Inflammatory macrophage treated with lipopolysaccharide for 1 hour (primary cell): Measurements from ENCODE around the gene EVPL.
A peak's percentile ranks its signal among the peaks of the same experiment; 100 is the strongest.
"Not testable (repeated sequence)": the region's sequence is repeated elsewhere in the genome, so short reads cannot be mapped to it uniquely, and the experiment has no call there.

Source experiments
- DNase-seq, 2 donors: peaks; one replicate each; pipeline ENCODE4 v3.0.0-alpha.2; 2020 to 2022

EVPL gene

GRCh38 chr17:76027159-76027839 lies at the start of gene EVPL:
Gene EVPL, minus strand, starts transcription at chr17:76027306. Its CDS starts 108 bp downstream, at chr17:76027198.
- DNase-seq: peak; percentile 22 to 57

GRCh38 chr17:76076146-76076764 lies 49.1 kb upstream of the EVPL start:
- DNase-seq: no peak

GRCh38 chr17:76075364-76076145 lies 48.4 kb upstream of the EVPL start:
- peak in 1 of 2 donors; percentile 42 for DNase-seq

- peak in 1 of 2 donors; percentile 18 for DNase-seq
Observed at GRCh38 chr17:76074390-76075363, 47.6 kb upstream of the EVPL start, which contains the start of gene GALR2. Gene GALR2, plus strand, starts transcription at chr17:76074781. Its CDS starts 103 bp downstream, at chr17:76074884.

- peak; percentile 84 to 89 for DNase-seq
Observed at GRCh38 chr17:76072148-76072858, 45.2 kb upstream of the EVPL start, which contains the start of gene SRP68. Gene SRP68, minus strand, starts transcription at chr17:76072517. Its CDS starts 26 bp downstream, at chr17:76072491.

DNA sequence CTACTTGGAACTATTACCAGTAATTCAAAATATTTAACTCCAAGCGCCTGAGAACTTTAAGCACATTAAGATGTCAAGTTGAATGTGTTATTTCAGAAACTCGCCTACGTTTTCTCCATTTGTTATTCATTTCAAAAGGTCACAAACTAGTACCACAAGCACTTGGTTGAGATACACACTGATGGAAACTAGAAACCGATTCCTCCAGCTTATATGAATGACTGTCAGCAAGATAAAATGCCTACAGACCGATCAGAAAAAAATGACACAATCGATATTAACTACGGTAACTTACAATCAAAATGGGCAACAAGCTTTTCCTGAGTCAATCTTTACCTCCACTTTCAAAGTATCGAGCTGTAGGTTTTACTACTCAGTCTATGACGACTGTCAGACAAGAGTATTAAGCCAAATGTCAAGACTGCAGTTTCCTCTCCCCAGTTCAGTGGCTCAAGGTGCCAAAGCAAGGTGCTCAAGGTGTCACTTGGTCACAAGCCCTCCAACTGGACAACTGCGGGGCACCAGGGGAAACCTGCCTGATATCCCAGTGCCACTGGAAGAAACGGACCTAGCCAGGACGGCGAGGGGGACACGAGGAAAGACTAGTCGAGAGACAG lies 44.5 kb upstream of the EVPL start:
- DNase-seq: no peak

GRCh38 chr17:76065775-76066174 lies 38.7 kb upstream of the EVPL start:
- DNase-seq: no peak

DNA sequence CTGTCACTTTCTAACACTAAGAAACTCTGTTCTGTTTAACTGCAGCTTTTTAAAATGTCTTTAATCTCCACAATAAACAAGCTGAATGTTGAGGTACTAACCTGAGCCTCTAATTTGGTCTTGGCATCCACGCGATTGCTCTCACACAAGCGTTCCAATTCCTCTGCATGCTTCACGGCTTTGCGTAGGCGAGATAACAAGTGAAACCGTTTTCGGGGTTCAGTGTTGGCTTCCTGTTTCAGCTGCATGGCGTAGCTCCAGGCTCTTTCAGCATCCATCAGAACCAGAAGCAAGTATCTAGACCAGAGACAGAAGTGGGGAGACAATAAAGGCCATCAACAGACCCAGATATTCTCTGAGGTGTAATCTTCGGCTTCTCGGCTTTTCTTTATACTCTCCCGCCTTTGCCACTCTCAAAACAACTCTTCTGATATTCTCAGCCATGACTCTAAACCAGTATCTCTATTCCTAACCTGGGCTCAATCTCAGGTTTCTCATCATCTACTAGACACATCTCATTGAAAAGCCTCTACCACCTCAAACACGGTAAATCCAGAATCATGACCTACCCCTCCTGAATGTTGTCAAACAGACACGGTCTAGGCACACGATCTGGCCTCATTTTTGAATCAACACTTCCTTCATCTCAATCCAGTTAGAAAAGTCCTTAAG lies 36.9 kb upstream of the EVPL start:
- DNase-seq: no peak

DNA sequence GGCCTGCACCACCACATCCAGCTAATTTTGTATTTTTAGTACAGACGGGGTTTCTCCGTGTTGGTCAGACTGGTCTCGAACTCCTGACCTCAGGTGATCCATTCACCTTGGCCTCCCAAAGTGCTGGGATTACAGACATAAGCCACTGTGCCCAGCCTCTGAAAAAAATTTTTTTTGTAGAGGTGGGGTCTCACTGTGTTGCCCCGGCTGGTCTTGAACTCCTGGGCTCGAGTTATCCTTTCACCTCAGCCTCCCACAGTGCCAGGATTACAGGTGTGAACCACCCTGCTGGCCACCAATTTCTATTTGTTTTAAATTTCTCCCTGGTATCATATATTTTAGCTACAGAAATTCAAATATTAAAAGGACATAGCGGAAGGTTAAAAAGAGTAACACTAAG lies 31.2 kb upstream of the EVPL start:
- not testable (repeated sequence) for DNase-seq

DNA sequence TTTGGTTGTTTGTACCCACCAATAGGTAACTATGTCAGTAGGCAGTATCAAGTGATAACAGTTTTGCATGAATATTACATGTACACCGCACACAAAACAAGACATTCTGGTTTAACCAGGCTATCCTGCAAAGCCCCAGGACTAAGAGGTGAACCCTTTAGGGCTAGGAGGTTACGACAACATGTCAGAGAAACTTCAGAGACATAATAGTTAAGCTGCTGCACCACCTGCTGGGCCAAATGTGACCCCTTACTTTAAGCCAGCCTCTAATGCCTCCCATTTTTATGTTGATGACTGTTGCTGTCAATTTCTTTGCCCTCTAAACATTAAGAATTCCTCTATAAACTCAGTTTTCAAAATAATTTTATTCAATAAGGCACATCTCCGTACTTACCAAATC lies 29.8 kb upstream of the EVPL start:
- DNase-seq: no peak

DNA sequence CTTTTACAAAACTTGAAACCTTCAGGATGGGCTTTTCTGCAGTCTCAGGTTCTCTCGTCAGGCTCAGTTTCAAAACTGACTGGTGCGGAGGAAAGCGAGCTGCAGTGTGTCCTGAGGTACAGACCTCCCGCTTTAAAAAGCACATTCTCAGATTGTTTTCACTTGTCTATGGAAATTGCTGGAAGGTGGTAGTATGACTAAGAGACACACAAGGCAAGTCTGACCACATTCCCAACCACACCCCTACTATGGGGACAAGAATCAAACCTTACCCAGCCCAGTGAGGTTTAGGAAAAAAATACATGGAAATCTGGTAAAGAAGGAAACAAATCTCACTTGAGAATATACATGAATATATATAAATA lies 27.0 kb upstream of the EVPL start:
- no peak for DNase-seq

- peak; percentile 61 to 64 for DNase-seq
Observed at GRCh38 chr17:76053246-76054111, 26.4 kb upstream of the EVPL start.

- DNase-seq: no peak
Observed at GRCh38 chr17:76051561-76051960, 24.5 kb upstream of the EVPL start.

DNA sequence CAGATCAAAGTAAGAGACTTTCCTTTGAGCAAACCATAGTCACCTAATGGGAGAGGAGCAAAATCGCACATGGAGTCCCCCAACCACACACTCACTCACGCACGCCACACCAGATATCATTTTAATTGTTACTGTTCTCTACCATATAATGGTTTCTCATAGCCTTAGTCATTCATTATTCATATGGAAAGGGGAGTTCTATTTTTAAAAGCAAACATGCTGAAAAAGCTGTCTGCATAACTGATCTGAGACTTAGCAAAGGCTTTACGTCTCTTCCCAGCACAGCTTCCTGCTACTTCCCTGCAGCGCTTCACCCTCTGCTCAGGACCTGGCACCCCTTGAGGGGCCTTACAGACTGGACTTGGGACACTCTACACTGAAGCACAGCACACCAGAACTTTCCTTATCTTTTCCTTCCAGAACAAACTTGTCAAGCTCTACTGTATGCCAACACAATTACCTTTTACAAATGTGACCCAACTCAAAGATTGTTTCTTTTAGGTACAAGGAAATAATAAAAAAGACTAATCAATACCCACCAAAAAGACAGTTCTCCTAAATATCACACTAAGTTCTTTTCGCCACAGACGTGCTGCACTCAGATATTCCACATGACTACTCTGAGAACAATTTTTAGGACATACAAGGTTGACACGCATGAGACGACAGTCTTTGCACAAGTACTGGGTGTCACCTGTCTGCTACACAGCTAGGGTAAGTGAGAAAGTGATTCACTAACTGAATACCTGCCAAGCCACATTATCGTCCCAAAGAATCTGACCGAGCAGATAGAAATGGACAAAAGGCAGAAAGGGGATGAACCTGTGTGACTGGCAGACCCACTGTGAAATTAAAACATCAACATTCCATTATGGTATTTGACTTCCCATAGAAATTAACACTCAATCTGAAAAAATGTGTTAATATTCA lies 23.7 kb upstream of the EVPL start:
- no peak for DNase-seq

DNA sequence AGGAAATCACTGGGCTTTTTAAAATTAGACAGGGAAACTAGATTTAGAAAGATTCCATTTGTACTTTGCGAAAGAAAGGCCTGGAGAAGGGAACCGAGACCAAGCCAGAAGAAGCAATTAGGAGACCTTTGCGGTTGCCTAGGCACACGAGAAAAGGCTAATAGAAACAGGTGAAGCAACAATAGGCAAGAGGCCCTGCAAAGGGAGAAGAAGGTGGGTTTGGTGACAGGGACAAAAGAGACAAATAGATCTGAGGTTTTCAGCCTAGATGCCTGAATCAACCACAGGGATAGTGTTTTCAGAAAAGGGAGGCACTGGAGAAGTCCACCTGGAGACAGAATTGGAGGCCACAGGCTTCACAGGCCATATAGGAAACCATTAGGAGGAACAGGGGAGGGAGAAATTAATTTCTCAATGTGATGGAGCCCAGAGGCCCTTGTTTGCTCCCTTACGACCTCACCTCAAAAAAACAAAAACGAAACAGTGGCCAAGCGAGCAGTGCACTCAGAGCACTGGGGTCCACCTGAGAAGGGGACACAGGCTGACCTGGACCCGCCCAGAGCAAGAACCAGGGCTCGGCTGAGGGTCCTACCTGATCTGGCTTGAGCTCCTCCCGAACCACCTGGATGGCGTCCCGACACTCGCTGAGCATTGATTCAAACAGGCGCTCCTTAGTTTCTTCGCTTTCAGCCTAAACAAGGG lies 22.9 kb upstream of the EVPL start:
- DNase-seq: no peak

- no peak for DNase-seq
Observed at GRCh38 chr17:76049239-76049638, 22.1 kb upstream of the EVPL start.

DNA sequence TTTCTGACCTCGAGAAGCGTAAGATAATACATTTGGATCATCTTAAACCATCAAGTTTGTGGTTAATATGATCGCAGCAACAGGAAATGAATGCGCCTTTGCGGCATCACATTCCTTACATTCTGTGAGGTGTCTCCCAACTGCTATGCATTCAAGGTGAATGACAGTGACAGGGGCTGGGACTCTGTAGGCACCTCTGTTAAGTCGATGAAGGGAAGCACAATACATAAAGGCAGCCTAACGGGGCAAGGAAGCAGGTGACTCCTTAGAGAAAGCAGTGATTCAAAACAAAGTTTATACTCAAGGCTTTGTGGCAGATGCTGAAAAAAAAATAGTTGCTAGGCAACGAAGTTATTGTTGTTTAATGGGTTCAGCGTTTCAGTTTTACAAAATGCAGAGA lies 21.6 kb upstream of the EVPL start:
- DNase-seq: no peak
